ENCODE results near the gene PRKG1. TPM values are rescaled to one million over a fixed set of nuclear protein-coding genes. Genes with fewer than 3 reads are reported as not detected.

PRKG1 gene
- total and polyA plus RNA-seq, 2 experiments from 2014 or later: 18.2 to 21.1 TPM

DNA sequence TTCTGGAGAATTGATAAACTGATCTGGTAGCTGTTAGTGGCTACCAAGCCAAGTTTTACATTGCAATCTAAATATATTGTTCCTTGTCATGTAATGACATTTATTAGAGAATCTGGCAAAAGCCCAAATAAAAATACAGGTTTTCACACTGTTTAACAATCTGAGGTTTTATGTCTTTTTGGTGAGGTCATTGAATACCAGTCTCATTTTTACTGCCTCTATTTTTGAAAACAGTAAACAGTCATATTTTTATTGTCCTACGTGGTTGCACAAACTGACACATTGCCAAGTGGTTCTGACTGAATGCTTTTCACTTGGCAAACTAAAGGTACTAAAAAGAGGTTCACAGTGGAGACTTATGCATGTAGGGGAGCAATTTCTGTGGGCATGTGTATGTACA is 157.5 kb downstream of the PRKG1 start:
- Histone ChIP-seq H4K20me1 (replicated peaks; ENCODE audit: insufficient read depth) (no peaks in the 10 kb centered on the region), H3F3A (replicated peaks; ENCODE audit: low read depth) (no peaks in the 10 kb centered on the region), H3K4me3 (no peak overlapping the region), H3K27me3 (ENCODE audit: insufficient read depth) (no peaks in the 10 kb centered on the region), H2AFZ (no peak overlapping the region), H3K27ac (ENCODE audit: low read depth) (no peak overlapping the region), H3K4me1 (ENCODE audit: insufficient read depth) (peaks cover 15% of the 10 kb centered on the region), H3K79me2 (replicated peaks; ENCODE audit: insufficient read depth) (no peaks in the 10 kb centered on the region), H3K4me2 (no peak overlapping the region), H3K36me3 (ENCODE audit: insufficient read depth) (no peaks in the 10 kb centered on the region), H3K9me2 (ENCODE audit: insufficient read depth) (no peaks in the 10 kb centered on the region)
- H3K4me1 Mint-ChIP-seq: peaks cover 45% of the 10 kb centered on the region
- H3K27me3 Mint-ChIP-seq (ENCODE audit: insufficient read depth, low read depth, poor library complexity): peaks cover 3% of the 10 kb centered on the region
- no peak for DNase-seq (ENCODE audit: low spot score)
- H3K9me3 Mint-ChIP-seq: no peaks in the 10 kb centered on the region
- no peak for ATAC-seq
- H3K36me3 Mint-ChIP-seq (ENCODE audit: low read depth): no peaks in the 10 kb centered on the region
- H3K27ac Mint-ChIP-seq: peak overlapping the region; percentile 26; the same call in 1 of the 2 replicates
- TF ChIP-seq CREB1 (CRISPR knock-in tag; IDR thresholded peaks at IDR 0.05; ENCODE audit: low read depth) (no peak), ZNF114 (CRISPR knock-in tag; IDR thresholded peaks at IDR 0.05) (no peak), EZH2phosphoT487 (IDR thresholded peaks at IDR 0.05; ENCODE audit: unreplicated experiment) (no peak), ZNF331 (CRISPR knock-in tag; IDR thresholded peaks at IDR 0.05; ENCODE audit: low read depth) (no peak), JUNB (IDR thresholded peaks at IDR 0.05; ENCODE audit: unreplicated experiment) (no peak), STAT1 (IDR thresholded peaks at IDR 0.05; ENCODE audit: unreplicated experiment) (no peak), EZH2 (IDR thresholded peaks at IDR 0.05; ENCODE audit: low read depth, unreplicated experiment) (no peak), POLR2AphosphoS5 (IDR thresholded peaks at IDR 0.05; ENCODE audit: low read depth) (no peak), NANOG (IDR thresholded peaks at IDR 0.05; ENCODE audit: borderline replicate concordance) (no peak)
- TF ChIP-seq, protein P1, sequence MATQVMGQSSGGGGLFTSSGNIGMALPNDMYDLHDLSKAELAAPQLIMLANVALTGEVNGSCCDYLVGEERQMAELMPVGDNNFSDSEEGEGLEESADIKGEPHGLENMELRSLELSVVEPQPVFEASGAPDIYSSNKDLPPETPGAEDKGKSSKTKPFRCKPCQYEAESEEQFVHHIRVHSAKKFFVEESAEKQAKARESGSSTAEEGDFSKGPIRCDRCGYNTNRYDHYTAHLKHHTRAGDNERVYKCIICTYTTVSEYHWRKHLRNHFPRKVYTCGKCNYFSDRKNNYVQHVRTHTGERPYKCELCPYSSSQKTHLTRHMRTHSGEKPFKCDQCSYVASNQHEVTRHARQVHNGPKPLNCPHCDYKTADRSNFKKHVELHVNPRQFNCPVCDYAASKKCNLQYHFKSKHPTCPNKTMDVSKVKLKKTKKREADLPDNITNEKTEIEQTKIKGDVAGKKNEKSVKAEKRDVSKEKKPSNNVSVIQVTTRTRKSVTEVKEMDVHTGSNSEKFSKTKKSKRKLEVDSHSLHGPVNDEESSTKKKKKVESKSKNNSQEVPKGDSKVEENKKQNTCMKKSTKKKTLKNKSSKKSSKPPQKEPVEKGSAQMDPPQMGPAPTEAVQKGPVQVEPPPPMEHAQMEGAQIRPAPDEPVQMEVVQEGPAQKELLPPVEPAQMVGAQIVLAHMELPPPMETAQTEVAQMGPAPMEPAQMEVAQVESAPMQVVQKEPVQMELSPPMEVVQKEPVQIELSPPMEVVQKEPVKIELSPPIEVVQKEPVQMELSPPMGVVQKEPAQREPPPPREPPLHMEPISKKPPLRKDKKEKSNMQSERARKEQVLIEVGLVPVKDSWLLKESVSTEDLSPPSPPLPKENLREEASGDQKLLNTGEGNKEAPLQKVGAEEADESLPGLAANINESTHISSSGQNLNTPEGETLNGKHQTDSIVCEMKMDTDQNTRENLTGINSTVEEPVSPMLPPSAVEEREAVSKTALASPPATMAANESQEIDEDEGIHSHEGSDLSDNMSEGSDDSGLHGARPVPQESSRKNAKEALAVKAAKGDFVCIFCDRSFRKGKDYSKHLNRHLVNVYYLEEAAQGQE (IDR thresholded peaks at IDR 0.05; ENCODE audit: unreplicated experiment): no peak
- TF ChIP-seq, protein P2, sequence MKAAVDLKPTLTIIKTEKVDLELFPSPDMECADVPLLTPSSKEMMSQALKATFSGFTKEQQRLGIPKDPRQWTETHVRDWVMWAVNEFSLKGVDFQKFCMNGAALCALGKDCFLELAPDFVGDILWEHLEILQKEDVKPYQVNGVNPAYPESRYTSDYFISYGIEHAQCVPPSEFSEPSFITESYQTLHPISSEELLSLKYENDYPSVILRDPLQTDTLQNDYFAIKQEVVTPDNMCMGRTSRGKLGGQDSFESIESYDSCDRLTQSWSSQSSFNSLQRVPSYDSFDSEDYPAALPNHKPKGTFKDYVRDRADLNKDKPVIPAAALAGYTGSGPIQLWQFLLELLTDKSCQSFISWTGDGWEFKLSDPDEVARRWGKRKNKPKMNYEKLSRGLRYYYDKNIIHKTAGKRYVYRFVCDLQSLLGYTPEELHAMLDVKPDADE (IDR thresholded peaks at IDR 0.05): no peak
- TF ChIP-seq, protein P3, sequence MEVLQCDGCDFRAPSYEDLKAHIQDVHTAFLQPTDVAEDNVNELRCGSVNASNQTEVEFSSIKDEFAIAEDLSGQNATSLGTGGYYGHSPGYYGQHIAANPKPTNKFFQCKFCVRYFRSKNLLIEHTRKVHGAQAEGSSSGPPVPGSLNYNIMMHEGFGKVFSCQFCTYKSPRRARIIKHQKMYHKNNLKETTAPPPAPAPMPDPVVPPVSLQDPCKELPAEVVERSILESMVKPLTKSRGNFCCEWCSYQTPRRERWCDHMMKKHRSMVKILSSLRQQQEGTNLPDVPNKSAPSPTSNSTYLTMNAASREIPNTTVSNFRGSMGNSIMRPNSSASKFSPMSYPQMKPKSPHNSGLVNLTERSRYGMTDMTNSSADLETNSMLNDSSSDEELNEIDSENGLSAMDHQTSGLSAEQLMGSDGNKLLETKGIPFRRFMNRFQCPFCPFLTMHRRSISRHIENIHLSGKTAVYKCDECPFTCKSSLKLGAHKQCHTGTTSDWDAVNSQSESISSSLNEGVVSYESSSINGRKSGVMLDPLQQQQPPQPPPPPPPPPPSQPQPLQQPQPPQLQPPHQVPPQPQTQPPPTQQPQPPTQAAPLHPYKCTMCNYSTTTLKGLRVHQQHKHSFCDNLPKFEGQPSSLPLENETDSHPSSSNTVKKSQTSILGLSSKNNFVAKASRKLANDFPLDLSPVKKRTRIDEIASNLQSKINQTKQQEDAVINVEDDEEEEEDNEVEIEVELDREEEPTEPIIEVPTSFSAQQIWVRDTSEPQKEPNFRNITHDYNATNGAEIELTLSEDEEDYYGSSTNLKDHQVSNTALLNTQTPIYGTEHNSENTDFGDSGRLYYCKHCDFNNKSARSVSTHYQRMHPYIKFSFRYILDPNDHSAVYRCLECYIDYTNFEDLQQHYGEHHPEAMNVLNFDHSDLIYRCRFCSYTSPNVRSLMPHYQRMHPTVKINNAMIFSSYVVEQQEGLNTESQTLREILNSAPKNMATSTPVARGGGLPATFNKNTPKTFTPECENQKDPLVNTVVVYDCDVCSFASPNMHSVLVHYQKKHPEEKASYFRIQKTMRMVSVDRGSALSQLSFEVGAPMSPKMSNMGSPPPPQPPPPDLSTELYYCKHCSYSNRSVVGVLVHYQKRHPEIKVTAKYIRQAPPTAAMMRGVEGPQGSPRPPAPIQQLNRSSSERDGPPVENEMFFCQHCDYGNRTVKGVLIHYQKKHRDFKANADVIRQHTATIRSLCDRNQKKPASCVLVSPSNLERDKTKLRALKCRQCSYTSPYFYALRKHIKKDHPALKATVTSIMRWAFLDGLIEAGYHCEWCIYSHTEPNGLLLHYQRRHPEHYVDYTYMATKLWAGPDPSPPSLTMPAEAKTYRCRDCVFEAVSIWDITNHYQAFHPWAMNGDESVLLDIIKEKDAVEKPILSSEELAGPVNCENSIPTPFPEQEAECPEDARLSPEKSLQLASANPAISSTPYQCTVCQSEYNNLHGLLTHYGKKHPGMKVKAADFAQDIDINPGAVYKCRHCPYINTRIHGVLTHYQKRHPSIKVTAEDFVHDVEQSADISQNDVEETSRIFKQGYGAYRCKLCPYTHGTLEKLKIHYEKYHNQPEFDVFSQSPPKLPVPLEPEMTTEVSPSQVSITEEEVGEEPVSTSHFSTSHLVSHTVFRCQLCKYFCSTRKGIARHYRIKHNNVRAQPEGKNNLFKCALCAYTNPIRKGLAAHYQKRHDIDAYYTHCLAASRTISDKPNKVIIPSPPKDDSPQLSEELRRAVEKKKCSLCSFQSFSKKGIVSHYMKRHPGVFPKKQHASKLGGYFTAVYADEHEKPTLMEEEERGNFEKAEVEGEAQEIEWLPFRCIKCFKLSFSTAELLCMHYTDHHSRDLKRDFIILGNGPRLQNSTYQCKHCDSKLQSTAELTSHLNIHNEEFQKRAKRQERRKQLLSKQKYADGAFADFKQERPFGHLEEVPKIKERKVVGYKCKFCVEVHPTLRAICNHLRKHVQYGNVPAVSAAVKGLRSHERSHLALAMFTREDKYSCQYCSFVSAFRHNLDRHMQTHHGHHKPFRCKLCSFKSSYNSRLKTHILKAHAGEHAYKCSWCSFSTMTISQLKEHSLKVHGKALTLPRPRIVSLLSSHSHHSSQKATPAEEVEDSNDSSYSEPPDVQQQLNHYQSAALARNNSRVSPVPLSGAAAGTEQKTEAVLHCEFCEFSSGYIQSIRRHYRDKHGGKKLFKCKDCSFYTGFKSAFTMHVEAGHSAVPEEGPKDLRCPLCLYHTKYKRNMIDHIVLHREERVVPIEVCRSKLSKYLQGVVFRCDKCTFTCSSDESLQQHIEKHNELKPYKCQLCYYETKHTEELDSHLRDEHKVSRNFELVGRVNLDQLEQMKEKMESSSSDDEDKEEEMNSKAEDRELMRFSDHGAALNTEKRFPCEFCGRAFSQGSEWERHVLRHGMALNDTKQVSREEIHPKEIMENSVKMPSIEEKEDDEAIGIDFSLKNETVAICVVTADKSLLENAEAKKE (CRISPR knock-in tag; IDR thresholded peaks at IDR 0.05): no peak
- TF ChIP-seq, protein P4, sequence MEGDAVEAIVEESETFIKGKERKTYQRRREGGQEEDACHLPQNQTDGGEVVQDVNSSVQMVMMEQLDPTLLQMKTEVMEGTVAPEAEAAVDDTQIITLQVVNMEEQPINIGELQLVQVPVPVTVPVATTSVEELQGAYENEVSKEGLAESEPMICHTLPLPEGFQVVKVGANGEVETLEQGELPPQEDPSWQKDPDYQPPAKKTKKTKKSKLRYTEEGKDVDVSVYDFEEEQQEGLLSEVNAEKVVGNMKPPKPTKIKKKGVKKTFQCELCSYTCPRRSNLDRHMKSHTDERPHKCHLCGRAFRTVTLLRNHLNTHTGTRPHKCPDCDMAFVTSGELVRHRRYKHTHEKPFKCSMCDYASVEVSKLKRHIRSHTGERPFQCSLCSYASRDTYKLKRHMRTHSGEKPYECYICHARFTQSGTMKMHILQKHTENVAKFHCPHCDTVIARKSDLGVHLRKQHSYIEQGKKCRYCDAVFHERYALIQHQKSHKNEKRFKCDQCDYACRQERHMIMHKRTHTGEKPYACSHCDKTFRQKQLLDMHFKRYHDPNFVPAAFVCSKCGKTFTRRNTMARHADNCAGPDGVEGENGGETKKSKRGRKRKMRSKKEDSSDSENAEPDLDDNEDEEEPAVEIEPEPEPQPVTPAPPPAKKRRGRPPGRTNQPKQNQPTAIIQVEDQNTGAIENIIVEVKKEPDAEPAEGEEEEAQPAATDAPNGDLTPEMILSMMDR (conservative IDR thresholded peaks at IDR 0.05; ENCODE audit: low read depth in 2 of 2): no peak
- H3K4me3 Mint-ChIP-seq: no peak overlapping the region

Measured in GM23338 (cell line).